OCI-LY3 (cell line): ENCODE results near the gene CCS.

Experiments
- H2AFZ ChIP-seq: fragments of 200-600, 300-600 bp; shearing (Covaris generic); 2 replicates; pipeline ENCODE4 v1.6.0; 2014; ENCODE audit warnings: antibody characterized with exemption, low read depth, low read length
- H3K27ac ChIP-seq: fragments of 200-600, 300-600 bp; sonication (generic); 2 replicates; pipeline ENCODE4 v1.5.1; 2014; ENCODE audit warnings: mild to moderate bottlenecking, low read length, moderate library complexity, mixed read lengths
- H3K27me3 ChIP-seq: fragments of 200-600, 300-600 bp; sonication (generic); 2 replicates; pipeline ENCODE4 v1.6.1; 2014; ENCODE audit warnings: low read depth, low read length, mixed read lengths
- H3K36me3 ChIP-seq: fragments of 200-600, 300-600 bp; sonication (generic); replicated peaks from 2 replicates; pipeline ENCODE3; 2014; ENCODE audit warnings: low read depth, low read length, mixed read lengths
- H3K4me1 ChIP-seq: fragments of 300-600, 200-600 bp; sonication (generic); 2 replicates; pipeline ENCODE4 v1.6.1; 2014; ENCODE audit warnings: low read length, mixed read lengths
- H3K4me2 ChIP-seq: fragments of 200-600, 300-600 bp; sonication (generic); 2 replicates; pipeline ENCODE4 v1.6.1; 2014; ENCODE audit warnings: low read length, mixed read lengths
- H3K4me3 ChIP-seq: fragments of 300-600, 200-600 bp; sonication (generic); 2 replicates; pipeline ENCODE4 v1.5.1; 2014; ENCODE audit warnings: antibody characterized with exemption, mild to moderate bottlenecking, low read length, moderate library complexity
- H3K79me2 ChIP-seq: fragments of 300-600, 200-600 bp; shearing (Covaris generic); 2 replicates; pipeline ENCODE4 v1.6.1; 2014; ENCODE audit warnings: mild to moderate bottlenecking, low read length, mixed read lengths
- H3K9ac ChIP-seq: fragments of 300-600, 200-600 bp; shearing (Covaris generic); 2 replicates; pipeline ENCODE4 v1.6.0; 2014; ENCODE audit warnings: mild to moderate bottlenecking, low read length, moderate library complexity
- H3K9me3 ChIP-seq: fragments of 200-600, 300-600 bp; shearing (Covaris generic); 2 replicates; pipeline ENCODE4 v1.6.1; 2014; ENCODE audit warnings: low read length, mixed read lengths; ENCODE audit not compliant: insufficient read depth
- H4K20me1 ChIP-seq: fragments of 200-600, 300-600 bp; sonication (generic); 2 replicates; pipeline ENCODE4 v1.6.1; 2016; ENCODE audit warnings: low read length, mixed read lengths; ENCODE audit not compliant: insufficient read depth
- EZH2phosphoT487 ChIP-seq: fragments of 200-600 bp; shearing (Covaris generic); IDR thresholded peaks from 2 replicates; pipeline ENCODE4 v1.6.1; 2018; ENCODE audit warnings: antibody characterized with exemption, mixed run types, low read depth
- TF ChIP-seq, protein P1 (sequence below): fragments of 200-600, 300-600 bp; sonication (generic); IDR thresholded peaks from 2 replicates; pipeline ENCODE4 v1.5.1; 2014; ENCODE audit warnings: antibody characterized with exemption, low read length, low read depth

Gene CCS

DNA sequence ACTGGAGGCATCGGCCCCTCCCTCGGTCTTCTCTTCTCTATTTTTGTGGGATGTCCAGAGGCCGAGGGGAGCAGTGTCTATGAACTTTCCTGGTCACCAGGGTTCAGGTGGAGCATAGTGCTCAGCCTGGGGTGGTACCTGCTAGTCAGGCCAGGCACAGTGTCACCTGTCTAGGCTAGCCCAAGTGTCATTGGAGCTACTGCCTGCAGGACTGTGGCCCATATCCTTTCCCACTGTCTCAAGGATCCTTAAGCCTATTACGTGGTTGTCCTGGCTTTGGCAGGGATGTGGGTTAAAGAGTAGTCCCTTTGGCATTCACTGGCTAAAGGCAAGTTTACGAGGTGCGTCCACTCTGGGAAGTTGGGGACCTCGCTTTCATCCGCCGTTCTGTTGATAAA, 32.8 kb downstream of the CCS start:
- no peaks in the 10 kb centered on the region for H3K4me1 ChIP-seq
- peaks cover 100% of the 10 kb centered on the region for H3K79me2 ChIP-seq
- no peak overlapping the region for H3K4me3 ChIP-seq
- no peaks in the 10 kb centered on the region for H3K9me3 ChIP-seq
- TF ChIP-seq, protein P1, sequence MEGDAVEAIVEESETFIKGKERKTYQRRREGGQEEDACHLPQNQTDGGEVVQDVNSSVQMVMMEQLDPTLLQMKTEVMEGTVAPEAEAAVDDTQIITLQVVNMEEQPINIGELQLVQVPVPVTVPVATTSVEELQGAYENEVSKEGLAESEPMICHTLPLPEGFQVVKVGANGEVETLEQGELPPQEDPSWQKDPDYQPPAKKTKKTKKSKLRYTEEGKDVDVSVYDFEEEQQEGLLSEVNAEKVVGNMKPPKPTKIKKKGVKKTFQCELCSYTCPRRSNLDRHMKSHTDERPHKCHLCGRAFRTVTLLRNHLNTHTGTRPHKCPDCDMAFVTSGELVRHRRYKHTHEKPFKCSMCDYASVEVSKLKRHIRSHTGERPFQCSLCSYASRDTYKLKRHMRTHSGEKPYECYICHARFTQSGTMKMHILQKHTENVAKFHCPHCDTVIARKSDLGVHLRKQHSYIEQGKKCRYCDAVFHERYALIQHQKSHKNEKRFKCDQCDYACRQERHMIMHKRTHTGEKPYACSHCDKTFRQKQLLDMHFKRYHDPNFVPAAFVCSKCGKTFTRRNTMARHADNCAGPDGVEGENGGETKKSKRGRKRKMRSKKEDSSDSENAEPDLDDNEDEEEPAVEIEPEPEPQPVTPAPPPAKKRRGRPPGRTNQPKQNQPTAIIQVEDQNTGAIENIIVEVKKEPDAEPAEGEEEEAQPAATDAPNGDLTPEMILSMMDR: no peak
- no peak for TF ChIP-seq EZH2phosphoT487
- H3K27ac ChIP-seq: no peak overlapping the region
- no peak overlapping the region for H3K4me2 ChIP-seq
- no peaks in the 10 kb centered on the region for H3K27me3 ChIP-seq
- H2AFZ ChIP-seq: no peak overlapping the region
- H3K36me3 ChIP-seq: peaks cover 87% of the 10 kb centered on the region
- H3K9ac ChIP-seq: no peak overlapping the region
- peaks cover 95% of the 10 kb centered on the region for H4K20me1 ChIP-seq

DNA sequence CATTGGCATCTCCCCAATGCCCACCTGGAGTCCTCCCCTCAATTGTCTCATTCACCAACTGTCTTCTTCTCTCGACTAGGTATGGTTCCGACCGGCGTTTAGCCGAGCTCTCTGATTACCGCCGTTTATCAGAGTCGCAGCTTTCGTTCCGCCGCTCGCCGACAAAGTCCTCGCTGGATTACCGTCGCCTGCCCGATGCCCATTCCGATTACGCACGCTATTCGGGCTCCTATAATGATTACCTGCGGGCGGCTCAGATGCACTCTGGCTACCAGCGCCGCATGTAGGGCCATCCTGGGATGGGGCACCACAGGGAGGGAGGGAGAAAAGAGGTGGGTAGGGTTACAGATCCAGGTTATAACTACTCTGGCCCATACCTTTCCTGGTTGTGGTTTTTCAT, 33.4 kb downstream of the CCS start:
- Histone ChIP-seq H3K9me3 (no peaks in the 10 kb centered on the region), H3K9ac (no peak overlapping the region), H3K36me3 (peaks cover 84% of the 10 kb centered on the region), H3K4me3 (no peak overlapping the region), H3K4me1 (no peaks in the 10 kb centered on the region), H4K20me1 (peaks cover 89% of the 10 kb centered on the region), H3K4me2 (no peak overlapping the region), H3K27me3 (no peaks in the 10 kb centered on the region), H2AFZ (no peak overlapping the region), H3K27ac (no peak overlapping the region), H3K79me2 (peaks cover 100% of the 10 kb centered on the region)
- no peak for TF ChIP-seq EZH2phosphoT487
- TF ChIP-seq, protein P1: no peak

DNA sequence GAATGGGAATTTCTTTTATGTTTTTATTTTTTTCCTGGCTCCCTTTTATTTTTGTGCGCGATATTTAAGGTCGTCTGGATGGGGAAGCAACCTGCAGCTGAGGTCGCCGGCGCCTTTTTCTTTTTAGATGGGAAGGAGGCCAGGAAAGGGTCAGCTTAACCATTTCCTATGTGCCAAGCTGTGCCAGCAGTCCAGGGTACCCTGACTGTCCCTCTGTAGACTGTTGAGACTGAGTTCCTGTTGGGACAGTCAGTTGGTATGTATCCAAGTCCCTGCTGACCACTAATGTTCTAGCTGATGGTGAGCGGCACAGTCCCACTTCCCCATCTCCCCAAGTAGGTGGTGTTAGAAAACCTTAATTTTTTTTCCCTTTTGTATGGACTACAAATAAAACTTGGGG, 33.9 kb downstream of the CCS start:
- H3K4me1 ChIP-seq: no peaks in the 10 kb centered on the region
- H3K27me3 ChIP-seq: no peaks in the 10 kb centered on the region
- H2AFZ ChIP-seq: no peak overlapping the region
- H3K9me3 ChIP-seq: no peaks in the 10 kb centered on the region
- no peak overlapping the region for H3K9ac ChIP-seq
- H3K27ac ChIP-seq: no peak overlapping the region
- TF ChIP-seq EZH2phosphoT487: no peak
- TF ChIP-seq, protein P1: no peak
- H3K36me3 ChIP-seq: peaks cover 87% of the 10 kb centered on the region
- no peak overlapping the region for H3K4me2 ChIP-seq
- H3K79me2 ChIP-seq: peaks cover 100% of the 10 kb centered on the region
- peaks cover 85% of the 10 kb centered on the region for H4K20me1 ChIP-seq
- H3K4me3 ChIP-seq: no peak overlapping the region

DNA sequence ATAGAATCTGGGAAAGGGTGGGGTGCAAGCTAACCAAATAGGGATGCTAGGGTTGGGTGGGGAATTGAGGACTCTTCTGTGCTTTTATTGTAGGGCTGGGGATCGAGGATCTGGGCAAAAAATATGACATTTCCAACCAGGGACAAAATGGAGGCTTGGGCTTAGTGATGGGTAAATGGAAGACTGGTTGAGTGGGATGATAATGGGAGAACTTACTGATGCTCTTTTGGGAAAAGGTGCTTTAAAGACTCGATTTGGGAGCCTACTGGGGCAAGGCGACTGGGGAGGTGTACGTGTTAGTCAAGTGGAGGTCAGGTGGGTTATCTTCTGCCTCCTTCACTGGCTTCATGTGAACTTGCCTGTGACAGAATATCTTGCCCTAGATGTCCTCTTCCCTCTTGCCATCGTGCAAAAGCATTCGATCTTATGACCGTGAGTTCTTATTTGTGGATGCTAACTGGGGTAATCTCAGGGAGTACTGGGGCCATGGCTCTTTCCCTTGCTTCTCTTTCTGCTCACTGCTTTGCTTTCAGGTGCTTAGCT, 35.1 kb downstream of the CCS start:
- no peak overlapping the region for H3K4me3 ChIP-seq
- no peaks in the 10 kb centered on the region for H3K4me1 ChIP-seq
- peaks cover 89% of the 10 kb centered on the region for H3K36me3 ChIP-seq
- no peak overlapping the region for H3K27ac ChIP-seq
- TF ChIP-seq, protein P1: no peak
- TF ChIP-seq EZH2phosphoT487: no peak
- H3K4me2 ChIP-seq: no peak overlapping the region
- peaks cover 100% of the 10 kb centered on the region for H3K79me2 ChIP-seq
- H3K27me3 ChIP-seq: no peaks in the 10 kb centered on the region
- H2AFZ ChIP-seq: no peak overlapping the region
- H3K9me3 ChIP-seq: no peaks in the 10 kb centered on the region
- H4K20me1 ChIP-seq: peaks cover 78% of the 10 kb centered on the region
- H3K9ac ChIP-seq: no peak overlapping the region
